Ovary (tissue), 9 donors: ENCODE measurements around the gene KRT79. TPM values are rescaled to one million over a fixed set of nuclear protein-coding genes. Genes with fewer than 3 reads are reported as not detected.

Experiments
- DNase-seq, 5 donors: peaks; one replicate each; pipeline ENCODE4 v3.0.0-alpha.2; 2019 to 2020
- H3K27ac ChIP-seq, 2 donors: fragments of 200-600 bp; one replicate each; pipeline versions ENCODE4 v1.5.1 to v1.8.0; 2019 to 2022
- H3K27me3 ChIP-seq: fragments of 200-600 bp; one replicate; pipeline ENCODE4 v1.8.0; 2022
- H3K36me3 ChIP-seq: fragments of 200-600 bp; sonication (generic); one replicate; pipeline ENCODE4 v1.5.1; 2019
- H3K4me1 ChIP-seq: one replicate; pipeline ENCODE4 v1.8.1; 2013; ENCODE audit warnings: mild to moderate bottlenecking, moderate library complexity; ENCODE audit not compliant: insufficient read depth
- H3K4me3 ChIP-seq: fragments of 200-600 bp; sonication (generic); one replicate; pipeline ENCODE4 v1.5.1; 2017
- H3K9me3 ChIP-seq, 2 donors: fragments of 200-600 bp in 1 of 2; sonication (generic) in 1 of 2; one replicate each; pipeline versions ENCODE4 v1.5.1 to v1.8.1; 2013 to 2019; ENCODE audit warnings: mild to moderate bottlenecking in 1 of 2, moderate library complexity in 1 of 2
- CTCF ChIP-seq, 3 donors: fragments of 450-650 bp in 2 of 3; fragments of 200-600 bp in 1 of 3; IDR thresholded peaks; one replicate each; pipeline versions ENCODE4 v1.5.1 to v1.8.0; 2016 to 2022; ENCODE audit warnings: antibody characterized with exemption in 3 of 3, mild to moderate bottlenecking in 1 of 3
- EP300 ChIP-seq: sonication (generic); formaldehyde crosslinking; IDR thresholded peaks from one replicate; pipeline ENCODE4 v1.6.1; 2017; ENCODE audit warnings: antibody characterized with exemption
- POLR2A ChIP-seq: fragments of 450-650 bp; IDR thresholded peaks from one replicate; pipeline ENCODE4 v1.6.1; 2017; ENCODE audit warnings: antibody characterized with exemption, mild to moderate bottlenecking, moderate library complexity
- WGBS, 3 donors: extraction: QIAGEN DNeasy Blood & Tissue Kit in 1 of 3; methylation state at CpG; one replicate each; pipeline versions ENCODE4 v1.1.5 to v1.1.7; 2013 to 2017; 5-methylcytosine and 5-hydroxymethylcytosine counted together
- intact Hi-C, 4 donors: fragments of 100-400 bp; cut with DNase I; formaldehyde crosslinking; loops; one replicate each; pipeline versions ENCODE4 v1.11.0 to v1.15.1; 2022 to 2023
- polyA plus RNA-seq, 2 donors: library from polyadenylated mRNA; stranded (reverse); fragments of 200-250 nt in 1 of 2; fragments of 350-450 nt in 1 of 2; fragmentation: Illumina TruSeq in 1 of 2; extraction: RNeasy Lipid Tissue Mini Kit (QIAGEN cat#74804) in 1 of 2; gene quantifications; one replicate each; pipeline ENCODE4 v1.2.3, GENCODE V29; 2013 to 2014
- total RNA-seq, 7 donors: library from RNA; depleted of rRNA in 2 of 7; stranded (reverse); fragments of >200 nt in 2 of 7; fragmentation: NEBNext Ultra II Directional in 3 of 7; extraction: Animal tissue kit (Norgen Biotek cat#: 25700) in 3 of 7; gene quantifications; one replicate each; pipeline versions ENCODE4 v1.1.0 to v1.2.4, GENCODE V29; 2016 to 2023
- donor health status: DM: no; HTN: no; CAD: no; lungs with moderate emphysema.
- donor health status: DM: no; HTN: no; CAD: no.
- donor health status: Bipolar disorder and iron deficiency.
- donor health status: DM: yes; HTN: yes; CAD: no.
- donor health status: DM: no; HTN: no; CAD: no.
- donor health status: DM: yes; HTN: yes; CAD: no.

The KRT79 gene
- total and polyA plus RNA-seq, 9 donors: not detected

GRCh38 chr12:52828156-52828555 lies 6.0 kb downstream of the KRT79 start:
- no peaks in the 10 kb centered on the region for H3K4me1 ChIP-seq
- H3K27ac ChIP-seq: no peak overlapping the region
- no peaks in the 10 kb centered on the region for H3K27me3 ChIP-seq
- TF ChIP-seq CTCF (IDR thresholded peaks at IDR 0.05): no peak
- no peak for TF ChIP-seq EP300
- TF ChIP-seq POLR2A: no peak
- intact Hi-C loops: no loop called here
- DNase-seq: no peak
- H3K9me3 ChIP-seq: no peaks in the 10 kb centered on the region
- no peaks in the 10 kb centered on the region for H3K36me3 ChIP-seq
- H3K4me3 ChIP-seq: no peak overlapping the region

- Histone ChIP-seq H3K4me1 (no peaks in the 10 kb centered on the region), H3K9me3 (no peaks in the 10 kb centered on the region), H3K4me3 (no peak overlapping the region), H3K27me3 (no peaks in the 10 kb centered on the region), H3K36me3 (no peaks in the 10 kb centered on the region), H3K27ac (no peak overlapping the region)
- intact Hi-C loops: no loop called here
- no peak for DNase-seq
- WGBS, 3 donors: 69 to 82% (median 72%) methylated on average over 6 of the region's 6 CpGs
- TF ChIP-seq EP300 (no peak), POLR2A (no peak), CTCF (IDR thresholded peaks at IDR 0.05) (no peak)
Observed at GRCh38 chr12:52827499-52828090, 6.5 kb downstream of the KRT79 start.

- H3K36me3 ChIP-seq: no peaks in the 10 kb centered on the region
- TF ChIP-seq EP300 (no peak), CTCF (IDR thresholded peaks at IDR 0.05) (no peak), POLR2A (no peak)
- H3K27ac ChIP-seq: no peak overlapping the region
- intact Hi-C loops: no loop called here
- WGBS, 3 donors: 91 to 92% (median 92%) methylated on average over 11 of the region's 11 CpGs
- no peak for DNase-seq
- H3K9me3 ChIP-seq: no peaks in the 10 kb centered on the region
- H3K4me3 ChIP-seq: no peak overlapping the region
- H3K27me3 ChIP-seq: no peaks in the 10 kb centered on the region
- no peaks in the 10 kb centered on the region for H3K4me1 ChIP-seq
Observed at GRCh38 chr12:52826611-52827498, 7.3 kb downstream of the KRT79 start.

- H3K27ac ChIP-seq: no peak overlapping the region
- no peaks in the 10 kb centered on the region for H3K9me3 ChIP-seq
- no peak for DNase-seq
- no peaks in the 10 kb centered on the region for H3K27me3 ChIP-seq
- intact Hi-C loops: no loop called here
- 62 to 69% (median 69%) methylated on average over 4 of the region's 4 CpGs for WGBS, 3 donors
- TF ChIP-seq CTCF (IDR thresholded peaks at IDR 0.05) (no peak), POLR2A (no peak), EP300 (no peak)
- H3K4me3 ChIP-seq: no peak overlapping the region
- no peaks in the 10 kb centered on the region for H3K36me3 ChIP-seq
- H3K4me1 ChIP-seq: no peaks in the 10 kb centered on the region
Observed at GRCh38 chr12:52825961-52826360, 8.2 kb downstream of the KRT79 start.
